Measurements from ENCODE around the gene IER5.
"Not testable (repeated sequence)": the region's sequence is repeated elsewhere in the genome, so short reads cannot be mapped to it uniquely, and the experiment has no call there.

IER5 gene

GRCh38 chr1:181088079-181089016, at the start of gene IER5:
Gene IER5 (plus strand): TSS chr1:181088700. CDS start chr1:181088903, 203 bp downstream.
- peak; percentile 81 to 84 for ATAC-seq

GRCh38 chr1:181040284-181040865, 48.1 kb upstream of the IER5 start:
- no peak for ATAC-seq

GRCh38 chr1:181043025-181043888, 45.2 kb upstream of the IER5 start:
- no peak for ATAC-seq

- ATAC-seq: peak; percentile 96 to 98
Observed at GRCh38 chr1:181044449-181044966, 44.0 kb upstream of the IER5 start.

- not testable (repeated sequence) for ATAC-seq
Observed at GRCh38 chr1:181045946-181046345, 42.6 kb upstream of the IER5 start.

GRCh38 chr1:181049378-181049777, 39.1 kb upstream of the IER5 start:
- ATAC-seq: no peak

- no peak for ATAC-seq
Observed at GRCh38 chr1:181050922-181051321, 37.6 kb upstream of the IER5 start.

- no peak for ATAC-seq
Observed at GRCh38 chr1:181056560-181056959, 31.9 kb upstream of the IER5 start.

- no peak for ATAC-seq
Observed at GRCh38 chr1:181057079-181057478, 31.4 kb upstream of the IER5 start.

- no peak for ATAC-seq
Observed at GRCh38 chr1:181059435-181059834, 29.1 kb upstream of the IER5 start.

- no peak for ATAC-seq
Observed at GRCh38 chr1:181060066-181060465, 28.4 kb upstream of the IER5 start.

GRCh38 chr1:181060947-181061346, 27.6 kb upstream of the IER5 start:
- ATAC-seq: not testable (repeated sequence)

- no peak for ATAC-seq
Observed at GRCh38 chr1:181061487-181061886, 27.0 kb upstream of the IER5 start.

GRCh38 chr1:181061891-181062835, 26.3 kb upstream of the IER5 start:
- peak; percentile 69 to 70 for ATAC-seq

- peak; percentile 89 to 91 for ATAC-seq
Observed at GRCh38 chr1:181062836-181063428, 25.6 kb upstream of the IER5 start.

GRCh38 chr1:181064011-181064623, 24.4 kb upstream of the IER5 start:
- ATAC-seq: no peak

- ATAC-seq: no peak
Observed at GRCh38 chr1:181064702-181065101, 23.8 kb upstream of the IER5 start.

GRCh38 chr1:181073638-181074037, 14.9 kb upstream of the IER5 start:
- ATAC-seq: no peak

GRCh38 chr1:181075766-181076350, 12.6 kb upstream of the IER5 start:
- ATAC-seq: no peak

GRCh38 chr1:181076852-181077251, 11.6 kb upstream of the IER5 start:
- no peak for ATAC-seq
